Endothelial cell of umbilical vein (primary cell): ENCODE measurements around the gene PYM1. TPM values are rescaled to one million over a fixed set of nuclear protein-coding genes. Genes with fewer than 3 reads are reported as not detected.

Experiments used
- BruUV-seq: library from RNA; stranded (reverse); fragments of 400-500 nt; replicated peaks from 2 replicates; lab custom pipeline; 2021; lab: Mats Ljungman, UMichigan
- CTCF ChIA-PET: fragments of 300-600, 350-600 bp; sonication (Branson Sonifier 250); formaldehyde crosslinking; loops from one replicate; lab custom pipeline; 2021; ENCODE audit warnings: antibody characterized with exemption, inconsistent platforms; lab: Charles Lee
- POLR2A ChIA-PET: fragments of 300-600, 350-600 bp; sonication (Branson Sonifier 250); formaldehyde crosslinking; loops from one replicate; lab custom pipeline; 2021; ENCODE audit warnings: antibody characterized with exemption, inconsistent platforms; lab: Charles Lee
- DNase-seq: peaks from one replicate; pipeline ENCODE4 v3.0.0-alpha.2; 2011; ENCODE audit warnings: low read depth, low spot score
- FAIRE-seq: peaks from 2 replicates; lab custom pipeline; 2011; peaks lifted over from hg19 to GRCh38; lab: Jason Lieb, UNC
- H2AFZ ChIP-seq: 2 replicates; pipeline ENCODE4 v1.6.0; 2012; ENCODE audit warnings: low read depth, low read length, control low read depth, inconsistent platforms
- H3K27ac ChIP-seq: 2 replicates; pipeline ENCODE4 v1.5.1; 2011; ENCODE audit warnings: low read depth, mild to moderate bottlenecking, control low read depth, low read length, moderate library complexity; ENCODE audit not compliant: insufficient read depth
- H3K27me3 ChIP-seq, 2 experiments: 2 replicates each; pipeline versions ENCODE4 v1.6.0 to v1.6.1; 2011; ENCODE audit warnings: low read length in 2 of 2, mixed read lengths in 1 of 2; ENCODE audit not compliant: control insufficient read depth in 2 of 2, insufficient read depth in 2 of 2
- H3K36me3 ChIP-seq, 2 experiments: 2 replicates in 1 of 2; 3 replicates in 1 of 2; pipeline ENCODE4 v1.5.1; 2011; ENCODE audit warnings: low read length in 2 of 2, mild to moderate bottlenecking in 1 of 2, moderate library complexity in 1 of 2; ENCODE audit not compliant: control insufficient read depth in 2 of 2, insufficient read depth in 2 of 2; ENCODE audit errors: extremely low read depth in 1 of 2
- H3K4me1 ChIP-seq: 3 replicates; pipeline ENCODE4 v1.5.1; 2011; ENCODE audit warnings: mild to moderate bottlenecking, low read length; ENCODE audit not compliant: control insufficient read depth, insufficient read depth; ENCODE audit errors: extremely low read depth
- H3K4me2 ChIP-seq: 2 replicates; pipeline ENCODE4 v1.6.1; 2011; ENCODE audit warnings: low read length, control low read depth, mixed read lengths; ENCODE audit not compliant: insufficient read depth
- H3K4me3 ChIP-seq, 3 experiments: fragments of 200-600 bp in 1 of 3; sonication (generic), shearing (Covaris generic) in 1 of 3; replicated peaks in 1 of 3; 2 replicates each; pipeline ENCODE4 v1.5.1; 2011 to 2016; ENCODE audit warnings: control low read depth in 3 of 3, low read length in 3 of 3, mild to moderate bottlenecking in 2 of 3, inconsistent platforms in 1 of 3, low read depth in 1 of 3, moderate library complexity in 1 of 3; ENCODE audit not compliant: insufficient read depth in 1 of 3
- H3K79me2 ChIP-seq: 2 replicates; pipeline ENCODE4 v1.6.0; 2012; ENCODE audit warnings: low read length, inconsistent platforms; ENCODE audit not compliant: control insufficient read depth, insufficient read depth
- H3K9ac ChIP-seq: replicated peaks from 2 replicates; pipeline ENCODE3; 2011; ENCODE audit warnings: low read length, control low read depth; ENCODE audit not compliant: insufficient read depth; ENCODE audit errors: extremely low read depth
- H3K9me1 ChIP-seq: replicated peaks from 3 replicates; pipeline ENCODE4 v1.6.0; 2011; ENCODE audit warnings: mild to moderate bottlenecking, low read length; ENCODE audit not compliant: control insufficient read depth, insufficient read depth; ENCODE audit errors: extremely low read depth
- H3K9me3 ChIP-seq: replicated peaks from 2 replicates; pipeline ENCODE4 v1.5.1; 2012; ENCODE audit warnings: low read length, inconsistent platforms; ENCODE audit not compliant: control insufficient read depth, insufficient read depth
- H4K20me1 ChIP-seq: replicated peaks from 2 replicates; pipeline ENCODE3; 2011; ENCODE audit warnings: mild to moderate bottlenecking, low read length; ENCODE audit not compliant: control insufficient read depth, insufficient read depth; ENCODE audit errors: extremely low read depth
- CTCF ChIP-seq, 2 donors: IDR thresholded peaks; 1 replicate in 1 of 2; 2 replicates in 1 of 2; pipeline ENCODE4 v1.5.1; 2011; ENCODE audit warnings: low read length in 2 of 2, mild to moderate bottlenecking in 2 of 2, moderate library complexity in 2 of 2, control low read depth in 1 of 2, inconsistent platforms in 1 of 2, low read depth in 1 of 2; ENCODE audit not compliant: insufficient read depth in 1 of 2; ENCODE audit errors: extremely low read depth in 1 of 2
- EZH2 ChIP-seq: IDR thresholded peaks from 2 replicates; pipeline ENCODE4 v1.6.1; 2012; ENCODE audit warnings: borderline replicate concordance, low read depth, mild to moderate bottlenecking, moderate library complexity, low read length, inconsistent platforms; ENCODE audit not compliant: severe bottlenecking
- FOS ChIP-seq: IDR thresholded peaks from 2 replicates; pipeline ENCODE4 v1.6.1; 2011; ENCODE audit warnings: mild to moderate bottlenecking, low read length, moderate library complexity, borderline replicate concordance; ENCODE audit not compliant: insufficient read depth
- GATA2 ChIP-seq: IDR thresholded peaks from 2 replicates; pipeline ENCODE4 v1.7.0; 2011; ENCODE audit warnings: low read depth, mild to moderate bottlenecking, moderate library complexity, mixed read lengths, low read length; ENCODE audit not compliant: insufficient read length, insufficient read depth
- JUN ChIP-seq: IDR thresholded peaks from 2 replicates; pipeline ENCODE4 v1.6.1; 2011; ENCODE audit warnings: borderline replicate concordance, low read depth; ENCODE audit not compliant: insufficient read length, insufficient read depth
- MAX ChIP-seq: IDR thresholded peaks from 2 replicates; pipeline ENCODE4 v1.6.1; 2011; ENCODE audit not compliant: insufficient read depth, insufficient read length
- MYC ChIP-seq: IDR thresholded peaks from one replicate; pipeline ENCODE4 v1.6.1; 2011; ENCODE audit warnings: mild to moderate bottlenecking, low read depth, low read length
- POLR2A ChIP-seq: IDR thresholded peaks from 2 replicates; pipeline ENCODE4 v1.6.1; 2012; ENCODE audit warnings: low read depth, mild to moderate bottlenecking, control low read depth, low read length
- POLR2AphosphoS5 ChIP-seq: IDR thresholded peaks from 2 replicates; pipeline ENCODE4 v1.6.1; 2012; ENCODE audit warnings: low read depth, mild to moderate bottlenecking, control low read depth, low read length, moderate library complexity; ENCODE audit not compliant: insufficient read depth
- dilution Hi-C: fragments of 300-500 bp; cut with MboI; formaldehyde crosslinking; loops from one replicate; pipeline ENCODE4 v1.15.0; 2019; ENCODE audit warnings: low sequenced_read_pairs; ENCODE audit not compliant: extremely low pct_ligation_motif_present
- intact Hi-C: fragments of 100-400 bp; cut with micrococcal nuclease; formaldehyde crosslinking; loops from one replicate; pipeline ENCODE4 v1.10.0; 2022
- polyA plus RNA-seq, 4 experiments: library from polyadenylated mRNA; depleted of rRNA in 3 of 4; stranded (reverse) in 3 of 4; unstranded in 1 of 4; fragments of >200 nt; gene quantifications; 2 replicates each; pipeline versions ENCODE4 v1.2.1 to v1.2.3, GENCODE V29; 2011 to 2012; ENCODE audit warnings: missing spikeins in 1 of 4
- total RNA-seq: library from RNA; stranded (reverse); gene quantifications from 2 replicates; pipeline ENCODE4 v1.2.3, GENCODE V29; 2021

Gene PYM1
- total and polyA plus RNA-seq, 2 donors (not counting 3 experiments of a cell fraction or from before 2014, with no cell fraction given), result 18.7 to 23.5 TPM

- TF ChIP-seq POLR2AphosphoS5 (no peak), POLR2A (peak; percentile 53)
- H3K27ac ChIP-seq, result no peak overlapping the region
- dilution Hi-C loops (no loop called here), intact Hi-C loops (loop anchor here (2.0 to 5.0 kb wide), 3 partner anchors 40 to 109 kb away; partner anchors contain the start of gene RPS26)
- no peak overlapping the region for H2AFZ ChIP-seq
- H3K4me2 ChIP-seq, result peak overlapping the region; percentile 77
- FAIRE-seq (peak; percentile 96), DNase-seq (peak; percentile 60)
- H3K27me3 ChIP-seq, result no peaks in the 10 kb centered on the region
- POLR2A ChIA-PET, result interaction anchor here (0.9 kb wide), 1 partner anchor 104 kb away, joined by 8 read pairs; the partner anchor contains the start of gene DNAJC14
- CTCF ChIA-PET, result interaction anchor here (0.7 to 2.6 kb wide), 14 partner anchors 9 to 277 kb away, joined by 3 to 17 read pairs (median 4); partner anchors contain the start of genes DNAJC14 and RAB5B
- no peak overlapping the region for H3K9ac ChIP-seq
- H4K20me1 ChIP-seq, result no peaks in the 10 kb centered on the region
- no TSS peak for BruUV-seq
- H3K9me3 ChIP-seq, result no peaks in the 10 kb centered on the region
- peaks cover 29% of the 10 kb centered on the region for H3K4me1 ChIP-seq
- no peaks in the 10 kb centered on the region for H3K9me1 ChIP-seq
- peak overlapping the region in 1 of 3 experiments; percentile 70 for H3K4me3 ChIP-seq
- peaks cover 0 to 5% of the 10 kb centered on the region in 2 experiments for H3K36me3 ChIP-seq
- no peaks in the 10 kb centered on the region for H3K79me2 ChIP-seq
Observed at GRCh38 chr12:55933169-55933798, 5.6 kb upstream of the PYM1 start.

DNA sequence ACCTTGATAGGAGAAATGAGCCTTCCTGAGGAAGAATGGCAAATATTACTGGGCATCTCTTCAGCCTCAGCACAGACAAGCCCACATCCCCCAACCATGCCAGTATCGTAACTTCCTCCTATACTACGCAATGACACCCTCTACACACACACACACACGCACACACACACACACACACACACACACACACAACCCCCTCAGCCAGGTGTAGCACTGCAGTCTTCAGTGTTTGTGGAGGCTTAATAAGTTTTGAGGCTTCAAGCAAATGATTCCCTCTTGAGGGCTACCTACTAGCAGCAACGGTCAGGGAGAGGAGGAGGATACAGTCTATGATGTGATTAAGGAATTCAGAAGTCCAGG is 4.8 kb upstream of the PYM1 start:
- FAIRE-seq (peak; percentile 72), DNase-seq (peak; percentile 45)
- no peaks in the 10 kb centered on the region for H3K27me3 ChIP-seq
- H3K4me3 ChIP-seq, result peak overlapping the region; percentile 53 to 93 (median 70)
- H3K79me2 ChIP-seq, result peaks cover 3% of the 10 kb centered on the region
- H4K20me1 ChIP-seq, result no peaks in the 10 kb centered on the region
- H2AFZ ChIP-seq, result peak overlapping the region; percentile 60
- H3K27ac ChIP-seq, result no peak overlapping the region
- ChIA-PET POLR2A (no interaction called here), CTCF (interaction anchor here (1.0 to 2.9 kb wide), 8 partner anchors 7 to 208 kb away, joined by 3 to 37 read pairs (median 4); no protein-coding TSS in a partner anchor)
- peak overlapping the region; percentile 52 for H3K9ac ChIP-seq
- dilution Hi-C loops, result no loop called here
- H3K4me1 ChIP-seq, result peaks cover 33% of the 10 kb centered on the region
- no peaks in the 10 kb centered on the region for H3K9me1 ChIP-seq
- intact Hi-C loops, result loop anchor here (1.0 to 5.0 kb wide), 4 partner anchors 8 to 110 kb away; partner anchors contain the start of gene RPS26
- H3K4me2 ChIP-seq, result peak overlapping the region; percentile 77
- H3K36me3 ChIP-seq, result peaks cover 0 to 3% of the 10 kb centered on the region in 2 experiments
- TF ChIP-seq POLR2A (no peak), POLR2AphosphoS5 (no peak), GATA2 (no peak), EZH2 (no peak), JUN (no peak), FOS (no peak), MAX (no peak), CTCF (IDR thresholded peaks at IDR 0.05; ENCODE audit: extremely low read depth in 1 of 2, insufficient read depth in 1 of 2, low read depth in 1 of 2, low read length in 2 of 2) (no peak), MYC (no peak)
- TSS peak; percentile 32 for BruUV-seq
- H3K9me3 ChIP-seq, result no peaks in the 10 kb centered on the region
